Measurements from ENCODE around the gene DLX4. TPM values are rescaled to one million over a fixed set of nuclear protein-coding genes. Genes with fewer than 3 reads are reported as not detected.
A peak's percentile ranks its signal among the peaks of the same experiment; 100 is the strongest.

DLX4 gene
- total RNA-seq, 4 donors from 2014 or later: 0.37 TPM; not detected in 3

GRCh38 chr17:49967621-49968404 is 1.2 kb upstream of the DLX4 start:
- ATAC-seq (ENCODE audit: low FRiP score) (no peak), DNase-seq (ENCODE audit: low spot score) (no peak)
- no peak for TF ChIP-seq CTCF (IDR thresholded peaks at IDR 0.05)

- ATAC-seq (ENCODE audit: low FRiP score): peak; percentile 82
- peak; percentile 26 for DNase-seq (ENCODE audit: low spot score)
- no peak for TF ChIP-seq CTCF (IDR thresholded peaks at IDR 0.05)
These were observed 421 bp upstream of the DLX4 start for GRCh38 chr17:49968405-49969133.

- TF ChIP-seq CTCF (IDR thresholded peaks at IDR 0.05): no peak
- ATAC-seq (ENCODE audit: low FRiP score) (no peak), DNase-seq (ENCODE audit: low spot score) (no peak)
These were observed 902 bp downstream of the DLX4 start for GRCh38 chr17:49969795-49970389.

- TF ChIP-seq CTCF (IDR thresholded peaks at IDR 0.05): no peak
- DNase-seq (ENCODE audit: low spot score) (no peak), ATAC-seq (ENCODE audit: low FRiP score) (no peak)
These were observed 1.5 kb downstream of the DLX4 start for GRCh38 chr17:49970498-49970897.

GRCh38 chr17:49971199-49971847 is 2.3 kb downstream of the DLX4 start:
- no peak for TF ChIP-seq CTCF (IDR thresholded peaks at IDR 0.05)
- DNase-seq (ENCODE audit: low spot score) (no peak), ATAC-seq (ENCODE audit: low FRiP score) (no peak)

GRCh38 chr17:49971848-49972485 is 3.0 kb downstream of the DLX4 start:
- no peak for TF ChIP-seq CTCF (IDR thresholded peaks at IDR 0.05)
- ATAC-seq (ENCODE audit: low FRiP score) (no peak), DNase-seq (ENCODE audit: low spot score) (no peak)
